T-helper 1 cell treated with Interleukin-12 subunit alpha and Interleukin-12 subunit beta and Interleukin-4 antibody, amounts not matched to agents 30 μg/mL and 1 μg/mL, for 36 hours (primary cell): ENCODE data around the gene KLF9.
A peak's percentile ranks its signal among the peaks of the same experiment; 100 is the strongest.

Experiments used
- H3K27ac Mint-ChIP-seq: one replicate; pipeline ENCODE4 v1.8.0; 2021; ENCODE audit warnings: mild to moderate bottlenecking, mixed read lengths
- H3K27me3 Mint-ChIP-seq: one replicate; pipeline ENCODE4 v1.8.0; 2021; ENCODE audit warnings: low read depth, mixed read lengths
- H3K36me3 Mint-ChIP-seq: one replicate; pipeline ENCODE4 v1.8.0; 2021; ENCODE audit warnings: low read depth, mixed read lengths
- H3K4me1 Mint-ChIP-seq: one replicate; pipeline ENCODE4 v1.8.0; 2021; ENCODE audit warnings: low read depth, mixed read lengths
- H3K4me3 Mint-ChIP-seq: one replicate; pipeline ENCODE4 v1.8.0; 2021; ENCODE audit warnings: mild to moderate bottlenecking, moderate library complexity, mixed read lengths
- H3K9me3 Mint-ChIP-seq: one replicate; pipeline ENCODE4 v1.8.0; 2021; ENCODE audit warnings: mixed read lengths

The KLF9 gene

DNA sequence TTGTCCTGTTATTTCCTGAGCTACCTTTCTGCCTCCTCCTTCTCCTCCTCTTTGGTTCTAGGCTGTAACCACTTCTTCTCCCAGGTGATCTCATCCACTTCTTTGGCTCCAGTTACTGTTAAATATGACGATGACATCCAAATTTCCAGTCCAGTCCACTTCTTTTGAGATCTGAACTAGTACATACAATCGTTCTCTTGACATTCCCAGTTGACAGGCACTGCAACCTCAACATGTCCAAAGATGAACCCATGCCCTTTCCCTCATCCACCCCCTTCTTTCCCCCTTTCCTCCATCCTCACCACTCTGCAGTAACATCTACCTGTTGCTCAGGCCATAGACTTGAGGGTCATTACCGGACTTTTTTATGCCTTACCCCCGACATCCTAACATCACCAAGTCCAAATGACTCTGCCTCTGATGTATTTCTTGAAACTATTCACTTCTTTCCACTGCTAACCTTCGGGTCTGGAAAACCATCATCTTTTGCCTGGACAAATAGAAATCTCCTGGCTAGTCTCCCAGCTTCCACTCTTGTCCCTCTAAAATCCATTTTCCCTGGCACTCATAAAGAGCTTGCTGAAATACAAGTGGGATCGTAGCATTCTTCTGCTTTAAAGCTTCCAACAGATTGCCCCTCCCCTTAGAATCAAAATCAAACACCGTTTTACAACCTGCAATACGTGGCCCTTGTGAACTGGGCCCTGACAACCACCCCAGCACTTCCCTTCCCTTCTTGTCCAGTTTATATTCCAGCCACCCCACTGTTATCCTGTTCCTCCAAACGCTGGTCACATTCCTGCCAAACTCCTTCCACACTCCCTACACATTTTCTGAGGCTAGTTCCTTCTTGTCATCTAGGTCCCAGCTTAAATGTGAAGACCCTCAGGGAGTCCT, 31.5 kb downstream of the KLF9 start:
- Mint-ChIP-seq H3K4me3 (no peak overlapping the region), H3K9me3 (no peaks in the 10 kb centered on the region), H3K27me3 (no peaks in the 10 kb centered on the region), H3K36me3 (peaks cover 17% of the 10 kb centered on the region), H3K27ac (no peak overlapping the region), H3K4me1 (peaks cover 2% of the 10 kb centered on the region)

DNA sequence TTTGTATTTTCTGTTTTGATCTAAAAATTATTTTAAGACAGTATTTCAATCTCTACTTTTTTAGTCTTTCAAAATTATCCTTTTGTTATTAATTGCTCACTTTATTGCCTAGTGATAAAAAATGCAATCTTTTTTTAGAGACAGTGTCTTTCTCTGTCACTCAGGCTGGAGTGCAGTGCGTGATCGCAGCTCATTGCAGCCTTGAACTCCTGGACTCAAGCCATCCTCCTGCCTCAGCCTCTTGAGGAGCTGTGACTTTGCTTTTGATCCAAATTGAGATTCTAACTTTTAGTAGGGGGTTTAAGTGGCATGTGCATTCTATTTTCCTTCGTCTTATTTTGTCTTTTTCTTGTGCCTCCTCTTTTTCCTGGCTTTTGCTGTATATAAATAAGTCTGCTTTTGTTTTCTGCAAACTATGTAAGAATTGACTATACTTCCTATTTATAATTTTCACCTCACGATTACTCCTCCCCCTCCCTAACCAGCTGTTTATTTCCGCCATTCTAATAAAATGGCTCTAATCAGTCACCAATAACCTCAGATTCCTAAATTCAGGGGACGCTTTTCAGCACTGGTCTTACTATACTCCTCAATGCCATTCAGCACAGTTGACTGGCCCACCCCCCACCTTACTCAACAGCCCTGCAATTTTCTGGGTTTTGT, 32.3 kb downstream of the KLF9 start:
- no peaks in the 10 kb centered on the region for H3K9me3 Mint-ChIP-seq
- H3K27ac Mint-ChIP-seq: no peak overlapping the region
- H3K4me3 Mint-ChIP-seq: no peak overlapping the region
- no peaks in the 10 kb centered on the region for H3K27me3 Mint-ChIP-seq
- no peaks in the 10 kb centered on the region for H3K4me1 Mint-ChIP-seq
- peaks cover 11% of the 10 kb centered on the region for H3K36me3 Mint-ChIP-seq

DNA sequence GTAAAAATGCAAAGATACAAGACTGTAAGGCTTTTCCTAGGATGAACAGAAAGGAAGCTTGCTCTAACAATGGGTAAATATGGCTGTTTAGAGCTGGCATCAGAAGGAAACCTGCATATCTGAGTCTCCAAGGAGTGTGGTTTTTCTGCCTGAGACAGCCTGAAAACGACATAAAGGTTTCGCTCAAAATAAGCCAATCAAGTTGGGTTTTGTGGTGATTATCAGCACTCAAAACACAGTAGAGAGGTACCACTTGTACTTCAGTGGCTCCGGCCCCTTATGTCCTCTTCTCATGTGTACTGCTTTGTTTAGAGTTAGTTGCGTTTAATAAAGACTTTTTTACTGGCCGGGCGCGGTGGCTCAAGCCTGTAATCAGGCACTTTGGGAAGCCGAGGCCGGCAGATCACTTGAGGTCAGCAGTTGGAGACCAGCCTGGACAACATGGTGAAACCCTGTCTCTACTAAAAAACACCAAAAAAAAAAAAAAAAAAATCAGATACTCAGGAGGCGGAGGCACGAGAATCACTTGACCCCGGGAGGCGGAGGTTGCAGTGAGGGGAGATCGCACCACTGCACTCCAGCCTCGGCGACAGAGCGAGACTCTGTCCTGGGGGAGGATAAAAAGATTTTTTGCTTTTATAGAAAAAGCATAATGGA, 39.4 kb downstream of the KLF9 start:
- H3K36me3 Mint-ChIP-seq: no peaks in the 10 kb centered on the region
- no peak overlapping the region for H3K4me3 Mint-ChIP-seq
- no peaks in the 10 kb centered on the region for H3K9me3 Mint-ChIP-seq
- no peaks in the 10 kb centered on the region for H3K4me1 Mint-ChIP-seq
- no peaks in the 10 kb centered on the region for H3K27me3 Mint-ChIP-seq
- H3K27ac Mint-ChIP-seq: no peak overlapping the region

DNA sequence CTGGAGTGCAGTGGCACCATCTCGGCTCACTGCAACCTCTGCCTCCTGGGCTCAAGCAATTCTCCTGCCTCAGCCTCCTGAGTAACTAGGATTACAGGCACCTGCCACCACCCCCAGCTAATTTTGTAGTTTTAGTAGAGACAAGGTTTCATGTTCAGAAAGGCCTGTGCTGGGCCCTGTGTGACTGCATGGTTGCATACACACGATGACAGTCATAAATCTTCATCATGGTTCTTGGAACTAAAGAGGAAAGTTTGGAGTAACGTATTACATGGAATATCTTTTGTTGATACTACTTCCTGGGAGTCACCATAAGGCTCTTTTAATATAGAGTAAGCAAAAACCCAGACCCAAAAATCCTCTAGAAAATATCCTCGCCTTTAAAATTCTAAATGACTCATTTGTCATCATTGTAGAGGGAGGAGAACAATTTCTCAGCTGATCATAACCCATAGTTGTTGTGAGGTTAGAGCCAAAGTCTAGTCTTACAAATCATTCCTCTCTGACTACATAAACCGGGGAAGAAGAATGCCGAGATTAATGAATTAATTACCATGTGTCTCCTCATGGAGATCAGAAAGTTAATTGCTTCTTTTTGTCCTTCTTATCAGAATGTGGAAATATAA, 47.0 kb downstream of the KLF9 start:
- Mint-ChIP-seq H3K4me1 (no peaks in the 10 kb centered on the region), H3K4me3 (no peak overlapping the region), H3K27ac (no peak overlapping the region), H3K9me3 (no peaks in the 10 kb centered on the region), H3K27me3 (no peaks in the 10 kb centered on the region), H3K36me3 (peaks cover 2% of the 10 kb centered on the region)

DNA sequence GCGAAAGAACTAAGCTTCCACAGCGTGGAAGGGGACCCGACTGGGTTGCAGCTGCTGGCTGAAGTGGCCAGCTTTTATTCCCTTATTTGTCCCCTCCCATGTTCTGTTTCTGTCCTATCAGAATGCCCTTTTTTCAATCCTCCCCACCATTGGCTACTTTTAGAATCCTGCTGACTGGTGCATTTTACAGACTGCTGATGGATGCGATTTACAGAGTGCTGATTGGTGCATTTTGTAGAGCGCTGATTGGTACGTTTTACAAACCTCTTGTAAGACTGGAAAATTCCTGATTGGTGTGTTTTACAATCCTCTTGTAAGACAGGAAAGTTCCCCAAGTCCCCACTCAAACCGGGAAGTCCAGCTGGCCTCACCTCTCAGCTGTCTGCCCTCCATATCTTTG, 50.7 kb downstream of the KLF9 start:
- Mint-ChIP-seq H3K27me3 (no peaks in the 10 kb centered on the region), H3K9me3 (no peaks in the 10 kb centered on the region), H3K4me3 (no peak overlapping the region), H3K27ac (no peak overlapping the region), H3K4me1 (no peaks in the 10 kb centered on the region), H3K36me3 (peaks cover 2% of the 10 kb centered on the region)

DNA sequence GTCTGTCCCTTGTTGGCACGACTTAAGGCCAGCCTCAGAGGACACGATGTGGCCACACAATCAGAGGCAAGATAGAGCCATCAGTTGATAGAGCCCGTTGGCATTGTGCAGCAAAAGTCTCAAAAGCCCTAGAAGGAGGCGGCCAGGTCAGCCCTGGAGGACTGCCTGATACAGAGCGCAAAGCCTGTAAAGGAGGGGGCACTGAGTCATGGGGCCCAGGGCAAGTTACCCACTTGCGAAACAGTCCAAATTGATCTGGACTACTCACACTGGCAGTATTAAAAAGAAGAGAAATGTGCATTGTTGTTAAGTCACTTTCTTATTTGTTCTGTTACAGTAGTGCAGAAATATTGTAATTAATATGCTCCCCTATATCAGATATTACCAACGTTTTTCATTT, 51.5 kb downstream of the KLF9 start:
- Mint-ChIP-seq H3K4me1 (no peaks in the 10 kb centered on the region), H3K36me3 (peaks cover 2% of the 10 kb centered on the region), H3K27me3 (no peaks in the 10 kb centered on the region), H3K9me3 (no peaks in the 10 kb centered on the region), H3K4me3 (no peak overlapping the region), H3K27ac (no peak overlapping the region)

DNA sequence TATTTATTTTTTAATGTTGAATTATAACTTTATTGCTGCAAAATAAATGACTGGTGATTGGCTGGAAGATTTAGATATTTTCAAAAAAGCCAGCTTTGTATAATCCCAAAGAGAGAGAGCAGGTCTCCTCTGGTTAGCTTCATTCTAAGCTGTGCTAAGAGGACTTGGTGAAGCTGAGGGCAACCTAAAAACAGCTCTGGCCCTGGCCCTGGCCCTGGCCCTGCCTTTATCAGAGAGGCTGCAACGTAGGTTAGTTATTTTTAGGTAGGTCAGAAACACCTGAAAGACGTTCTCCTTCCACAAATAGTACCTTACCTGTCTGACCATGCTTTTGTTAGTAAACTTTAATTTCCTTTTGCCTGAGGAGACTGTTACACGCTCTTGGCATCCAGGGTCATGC, 58.7 kb downstream of the KLF9 start:
- no peak overlapping the region for H3K4me3 Mint-ChIP-seq
- H3K27ac Mint-ChIP-seq: no peak overlapping the region
- no peaks in the 10 kb centered on the region for H3K4me1 Mint-ChIP-seq
- H3K9me3 Mint-ChIP-seq: no peaks in the 10 kb centered on the region
- H3K27me3 Mint-ChIP-seq: no peaks in the 10 kb centered on the region
- peaks cover 8% of the 10 kb centered on the region for H3K36me3 Mint-ChIP-seq

DNA sequence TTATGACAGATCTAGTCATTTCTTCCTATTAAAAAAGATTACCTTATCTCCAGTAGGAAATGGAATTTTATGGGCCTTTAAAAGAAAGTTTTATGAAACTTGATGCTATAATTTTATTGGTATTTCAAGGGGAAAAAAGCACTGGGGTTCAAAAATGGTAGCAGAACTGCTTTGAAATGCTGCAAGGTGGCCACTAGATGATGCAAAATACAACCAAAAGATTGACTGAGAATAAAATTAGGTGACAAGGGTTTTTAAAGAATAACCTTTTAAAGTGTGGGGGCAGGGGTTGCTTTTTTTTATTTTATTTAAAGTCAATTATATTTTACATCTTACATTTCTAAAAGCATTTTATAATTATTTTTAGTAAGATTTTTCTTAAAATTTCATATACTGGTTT, 61.7 kb downstream of the KLF9 start:
- Mint-ChIP-seq H3K27me3 (no peaks in the 10 kb centered on the region), H3K4me3 (no peak overlapping the region), H3K4me1 (no peaks in the 10 kb centered on the region), H3K27ac (peak overlapping the region; percentile 3), H3K9me3 (no peaks in the 10 kb centered on the region), H3K36me3 (peaks cover 22% of the 10 kb centered on the region)

DNA sequence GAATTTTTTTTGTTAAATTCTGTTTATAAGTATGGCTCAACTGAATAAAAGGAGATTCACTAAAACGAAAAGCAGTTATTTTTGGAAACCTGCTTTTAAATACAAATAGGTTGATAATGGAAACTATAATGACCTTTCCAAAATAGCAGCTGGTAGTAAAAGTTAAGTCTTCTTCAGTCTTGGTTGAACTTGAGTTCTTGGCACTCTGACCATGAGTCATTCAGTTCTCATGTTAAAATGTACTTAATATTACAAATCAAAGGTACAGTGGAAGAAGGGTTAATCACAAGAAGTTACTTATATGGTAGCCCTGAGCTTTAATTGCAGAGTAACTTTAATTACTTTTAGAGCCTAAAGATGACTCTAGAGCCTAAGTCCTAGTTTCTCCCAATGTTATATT, 62.1 kb downstream of the KLF9 start:
- Mint-ChIP-seq H3K36me3 (peaks cover 23% of the 10 kb centered on the region), H3K4me3 (no peak overlapping the region), H3K27ac (no peak overlapping the region), H3K4me1 (no peaks in the 10 kb centered on the region), H3K9me3 (no peaks in the 10 kb centered on the region), H3K27me3 (no peaks in the 10 kb centered on the region)

DNA sequence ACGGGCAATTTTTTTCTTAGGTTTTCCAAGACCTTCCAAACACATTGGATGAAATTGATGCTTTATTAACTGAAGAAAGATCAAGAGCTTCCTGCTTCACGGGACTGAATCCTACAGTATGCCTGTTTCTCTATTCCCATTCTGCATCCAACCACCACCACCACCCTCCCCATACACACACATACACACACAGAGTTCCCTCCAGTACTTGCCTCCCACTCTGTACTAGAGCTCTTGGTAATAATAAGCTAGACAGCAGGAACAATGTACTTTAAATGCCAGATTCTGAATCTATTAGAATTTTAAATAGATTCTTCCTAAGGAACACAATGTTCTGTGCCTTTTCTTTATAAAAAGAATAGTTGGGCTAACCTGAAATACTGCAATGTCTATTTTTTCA, 67.4 kb downstream of the KLF9 start:
- peaks cover 39% of the 10 kb centered on the region for H3K36me3 Mint-ChIP-seq
- no peaks in the 10 kb centered on the region for H3K4me1 Mint-ChIP-seq
- no peak overlapping the region for H3K4me3 Mint-ChIP-seq
- H3K9me3 Mint-ChIP-seq: no peaks in the 10 kb centered on the region
- no peaks in the 10 kb centered on the region for H3K27me3 Mint-ChIP-seq
- H3K27ac Mint-ChIP-seq: no peak overlapping the region

DNA sequence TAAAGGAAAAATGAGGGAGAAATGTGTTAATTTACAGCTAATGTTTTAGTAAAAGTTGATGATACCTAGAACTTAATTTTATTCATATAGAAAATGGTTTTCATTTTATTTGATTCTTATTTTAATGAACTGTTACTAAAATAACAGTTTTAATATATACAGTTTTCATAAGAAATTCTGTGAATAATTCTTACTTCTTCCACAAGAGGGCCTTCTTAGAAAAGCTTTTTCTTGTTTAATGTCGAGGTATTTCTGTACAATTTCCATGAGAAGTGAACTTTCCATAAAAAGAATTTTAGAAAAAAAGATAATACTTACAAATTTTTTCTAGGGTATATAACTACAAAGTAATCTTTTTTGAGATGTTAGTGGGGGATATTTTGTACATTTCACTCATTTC, 73.9 kb downstream of the KLF9 start:
- H3K4me1 Mint-ChIP-seq: peaks cover 2% of the 10 kb centered on the region
- no peak overlapping the region for H3K4me3 Mint-ChIP-seq
- H3K36me3 Mint-ChIP-seq: peaks cover 20% of the 10 kb centered on the region
- H3K27ac Mint-ChIP-seq: no peak overlapping the region
- H3K9me3 Mint-ChIP-seq: no peaks in the 10 kb centered on the region
- no peaks in the 10 kb centered on the region for H3K27me3 Mint-ChIP-seq
